NCI-H2029 (cell line): ENCODE measurements around the gene ZNF182.
"Not testable (repeated sequence)": the region's sequence is repeated elsewhere in the genome, so short reads cannot be mapped to it uniquely, and the experiment has no call there.

ENCODE experiments used
- DNase-seq: peaks from one replicate; lab custom pipeline; 2025; lab: John Stamatoyannopoulos, UW

The ZNF182 gene

GRCh38 chrX:48001260-48001659, 2.5 kb downstream of the ZNF182 start:
- DNase-seq = no peak

- no peak for DNase-seq
Observed at GRCh38 chrX:47992669-47993068, 11.1 kb downstream of the ZNF182 start.

DNA sequence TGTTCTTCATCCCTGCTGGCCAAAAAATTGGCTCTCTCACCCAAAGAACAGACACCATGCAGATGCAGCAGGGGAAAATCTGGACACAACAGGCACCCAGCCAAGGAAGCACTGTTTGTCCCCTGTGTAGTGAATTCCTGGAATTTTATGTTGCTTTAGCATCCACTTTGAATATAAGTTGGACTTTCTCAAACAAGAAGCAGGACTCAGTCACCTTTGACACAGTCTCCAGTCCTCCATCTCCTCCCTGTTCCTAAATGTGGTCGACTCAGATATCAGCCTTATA, 11.8 kb downstream of the ZNF182 start:
- DNase-seq = no peak

GRCh38 chrX:47991263-47992094, 12.3 kb downstream of the ZNF182 start:
- DNase-seq = no peak

- no peak for DNase-seq
Observed at GRCh38 chrX:47976254-47977151, 27.3 kb downstream of the ZNF182 start.

DNA sequence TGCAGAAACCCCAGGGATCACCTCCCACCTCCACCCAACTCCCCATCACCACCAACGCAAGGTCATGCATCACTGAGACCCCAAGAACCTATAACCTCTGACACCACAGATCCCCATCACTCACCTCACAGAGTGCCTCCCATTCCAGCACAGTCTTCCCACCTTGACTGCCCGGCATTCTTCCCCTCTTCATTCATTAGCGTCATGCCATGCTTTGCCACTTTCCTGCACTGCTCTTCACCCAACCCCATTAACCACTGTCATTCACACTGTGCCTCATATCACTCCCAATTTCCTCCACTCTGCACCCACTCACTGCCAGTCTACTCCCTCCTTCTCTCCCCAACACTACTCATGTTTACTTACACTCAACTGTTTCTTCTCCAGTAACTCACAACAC, 30.6 kb downstream of the ZNF182 start:
- no peak for DNase-seq

DNA sequence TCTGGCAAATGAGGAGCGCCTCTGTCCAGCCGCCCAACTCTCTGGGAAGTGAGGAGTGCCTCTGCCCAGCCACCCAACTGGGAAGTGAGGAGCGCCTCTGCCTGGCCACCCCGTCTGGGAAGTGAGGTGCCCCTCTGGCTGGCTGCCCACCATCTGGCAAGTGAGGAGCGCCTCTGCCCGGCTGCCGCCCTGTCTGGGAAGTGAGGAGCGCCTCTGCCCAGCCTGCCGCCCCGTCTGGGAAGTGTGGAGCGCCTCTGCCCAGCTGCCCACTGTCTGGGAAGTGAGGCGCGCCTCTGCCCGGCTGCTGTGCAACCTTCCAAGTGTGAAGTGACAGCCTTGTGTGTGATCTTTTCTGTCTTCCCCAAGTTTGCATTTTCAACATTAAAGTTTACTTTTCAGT, 38.3 kb downstream of the ZNF182 start:
- DNase-seq = not testable (repeated sequence)

DNA sequence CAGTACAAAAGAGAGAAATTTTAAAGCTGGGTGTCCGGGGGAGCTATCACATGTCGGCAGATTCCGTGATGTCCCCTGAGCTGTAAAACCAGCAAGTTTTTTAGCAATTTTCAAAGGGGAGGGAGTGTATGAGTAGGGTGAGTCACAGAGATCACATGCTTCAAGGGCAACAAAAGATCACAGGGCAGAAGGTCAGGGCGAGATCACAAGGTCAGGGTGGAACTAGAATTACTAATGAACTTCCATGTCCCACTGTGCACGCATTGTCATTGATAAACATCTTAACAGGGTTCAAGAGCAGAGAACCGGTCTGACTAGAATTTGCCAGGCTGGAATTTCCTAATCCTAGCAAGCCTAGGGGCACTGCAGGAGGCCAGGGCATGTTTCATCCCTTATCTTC, 42.0 kb downstream of the ZNF182 start:
- not testable (repeated sequence) for DNase-seq

DNA sequence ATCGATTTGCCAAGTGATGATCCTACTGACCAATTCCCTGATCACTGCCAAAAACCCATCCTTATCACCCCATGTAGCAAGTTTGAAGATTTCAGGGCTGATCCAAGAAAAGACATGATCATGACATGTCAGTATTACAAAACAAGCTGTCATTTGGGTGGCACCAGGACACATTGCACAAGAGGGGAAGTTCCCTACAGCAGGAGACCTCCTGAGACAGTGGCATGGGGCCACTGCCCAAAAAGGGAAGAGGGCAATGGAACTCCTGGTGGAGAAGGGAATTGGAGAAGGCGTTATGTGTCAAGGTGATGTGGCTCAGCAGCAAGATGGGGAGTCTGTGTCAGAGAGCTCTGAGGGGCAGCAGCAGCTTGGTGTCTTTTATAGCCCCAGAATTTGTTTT, 43.4 kb downstream of the ZNF182 start:
- DNase-seq = no peak

DNA sequence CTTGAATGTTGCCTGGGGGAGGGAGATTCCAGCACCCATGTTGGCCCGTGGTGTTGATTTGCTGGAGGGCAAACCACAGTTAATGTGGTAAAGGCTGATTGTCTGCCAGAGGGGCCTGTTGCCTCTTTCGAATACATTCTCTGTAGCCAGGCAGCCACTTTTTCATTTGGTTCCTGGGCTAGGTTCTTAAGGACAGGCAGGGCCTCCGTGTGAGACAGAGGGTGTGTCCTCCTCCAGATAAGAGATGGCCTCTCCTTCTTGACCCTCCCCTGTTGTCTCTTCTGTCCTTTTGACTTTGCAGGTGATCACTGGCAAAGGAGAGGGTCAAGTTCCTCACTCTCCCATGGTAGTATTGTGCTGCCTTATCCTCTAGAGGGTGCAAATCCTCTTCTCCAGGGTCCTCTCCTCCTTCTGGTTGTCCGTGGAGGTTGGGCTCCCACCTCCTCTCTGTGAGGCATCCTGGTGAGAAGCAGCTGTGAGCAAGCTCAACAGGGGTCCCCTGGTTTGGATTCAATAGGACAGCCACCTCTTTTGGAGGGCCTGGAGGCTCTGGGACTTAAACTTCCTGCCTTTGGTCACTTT, 44.9 kb downstream of the ZNF182 start:
- DNase-seq = no peak

DNA sequence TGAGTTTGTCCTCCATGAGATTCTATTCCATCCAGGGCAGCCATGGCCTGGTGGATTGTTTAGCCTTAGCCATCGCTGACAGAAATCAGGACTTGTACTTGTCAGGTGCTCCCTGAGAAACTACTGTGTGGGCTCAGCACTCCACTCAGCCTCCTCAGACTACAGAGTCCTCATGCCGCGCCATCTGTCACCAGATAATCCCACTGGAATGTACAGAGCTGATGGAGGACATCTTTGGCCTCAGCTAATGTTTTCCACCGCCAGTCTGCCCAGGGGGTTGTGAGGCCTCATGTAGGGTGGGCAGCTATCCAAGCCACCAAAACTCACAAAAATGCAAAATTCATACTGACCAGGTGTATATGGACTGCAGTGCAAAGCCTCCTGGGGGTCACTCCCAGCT, 45.6 kb downstream of the ZNF182 start:
- not testable (repeated sequence) for DNase-seq

DNA sequence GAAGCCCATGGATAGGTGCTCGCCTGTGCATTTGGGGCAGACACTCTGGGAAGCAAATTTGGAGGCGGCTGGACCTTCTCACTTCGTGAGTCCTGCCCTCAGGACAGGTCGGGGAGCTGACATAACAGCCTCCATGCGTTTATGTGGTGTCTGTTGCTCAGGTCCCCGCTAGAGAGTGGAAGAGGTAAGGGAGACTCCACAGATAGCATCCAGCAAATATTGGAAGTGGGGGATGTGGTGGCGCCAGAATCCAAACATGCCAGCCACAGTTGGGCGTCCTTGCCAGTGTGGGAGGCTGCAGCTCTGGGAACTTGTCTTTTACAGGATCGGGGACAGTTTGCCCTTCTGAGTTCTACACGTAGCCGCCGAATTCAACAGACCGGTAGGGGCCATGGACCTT, 47.8 kb downstream of the ZNF182 start:
- DNase-seq = no peak

DNA sequence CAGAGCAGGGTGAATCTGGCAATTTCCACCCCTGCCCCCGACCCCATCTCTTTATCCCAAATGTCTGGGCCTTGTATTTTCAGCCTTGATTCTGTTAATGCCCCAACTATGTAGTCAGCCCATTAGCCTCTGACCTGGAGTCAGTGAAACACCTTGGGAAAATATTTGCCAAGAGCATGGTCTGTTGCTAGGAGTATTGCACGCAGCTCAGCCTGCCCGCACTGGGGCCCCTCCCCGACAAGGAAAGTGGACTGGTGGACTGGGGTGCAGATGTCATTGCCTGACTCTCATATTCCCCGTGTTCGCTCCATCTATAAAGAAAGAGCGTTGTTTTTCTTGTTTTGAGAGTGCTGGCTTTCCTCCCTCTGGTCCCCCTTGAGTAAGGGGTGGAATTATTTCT, 48.5 kb downstream of the ZNF182 start:
- DNase-seq = not testable (repeated sequence)

DNA sequence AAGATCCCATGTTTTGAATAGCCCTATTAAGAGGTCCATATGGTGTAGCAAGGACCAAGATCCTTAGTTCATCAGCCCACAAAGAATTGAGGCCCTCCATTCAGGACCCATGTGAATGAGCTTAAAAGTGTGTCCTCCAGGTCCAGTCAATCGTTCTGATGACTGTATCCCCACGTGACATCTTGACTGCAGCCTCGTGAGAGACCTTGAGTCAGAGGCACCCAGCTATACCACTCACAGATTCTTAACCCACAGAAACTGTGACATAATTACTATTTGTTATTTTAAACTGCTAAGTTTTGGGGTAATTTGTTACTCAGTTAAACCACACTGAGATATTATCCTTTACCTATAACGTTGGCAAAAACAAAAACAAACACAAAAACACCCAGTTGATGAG, 62.4 kb downstream of the ZNF182 start:
- DNase-seq = no peak

GRCh38 chrX:47940448-47940847, 63.3 kb downstream of the ZNF182 start:
- no peak for DNase-seq

GRCh38 chrX:47936940-47937317, 66.9 kb downstream of the ZNF182 start:
- DNase-seq = no peak

- no peak for DNase-seq
Observed at GRCh38 chrX:47936224-47936939, 67.4 kb downstream of the ZNF182 start.

GRCh38 chrX:47933946-47934345, 69.8 kb downstream of the ZNF182 start:
- DNase-seq = no peak

DNA sequence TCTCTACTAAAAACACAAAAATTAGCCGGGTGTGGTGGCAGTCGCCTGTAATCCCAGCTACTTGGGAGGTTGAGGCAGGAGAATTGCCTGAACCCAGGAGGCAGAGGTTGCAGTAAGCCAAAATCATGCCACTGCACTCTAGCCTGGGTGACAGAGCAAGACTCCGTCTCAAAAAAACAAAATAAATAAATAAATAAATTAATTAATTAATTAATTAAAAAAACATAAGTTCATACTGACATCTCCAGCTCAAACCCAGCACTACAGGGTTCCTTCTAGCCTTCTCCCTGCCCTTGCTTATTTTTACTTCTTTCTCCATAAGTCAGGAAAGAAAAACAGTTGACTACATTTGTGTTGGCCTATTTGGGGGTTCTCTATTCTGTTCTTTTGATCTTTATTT, 71.8 kb downstream of the ZNF182 start:
- not testable (repeated sequence) for DNase-seq

DNA sequence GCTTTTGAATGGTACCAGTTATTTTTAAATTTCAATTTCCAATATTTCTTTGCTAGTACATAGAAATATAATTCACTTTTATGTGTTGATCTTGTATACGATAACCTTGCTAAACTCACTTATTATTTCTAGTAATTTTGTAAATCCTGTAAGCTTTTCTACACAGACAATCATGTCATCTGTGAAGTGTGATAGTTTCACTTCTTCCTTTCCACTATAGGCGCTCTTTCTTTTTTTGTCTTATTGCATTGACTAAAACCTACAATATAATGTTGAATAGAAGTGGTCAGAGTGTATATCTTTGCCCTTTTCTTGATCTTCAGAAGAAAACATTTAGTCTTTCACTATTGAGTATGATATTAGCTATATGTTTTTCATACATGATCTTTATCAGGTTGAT, 76.6 kb downstream of the ZNF182 start:
- DNase-seq = no peak
